HCT116 (cell line): ENCODE measurements around the gene GOLGA3. TPM values are rescaled to one million over a fixed set of nuclear protein-coding genes. Genes with fewer than 3 reads are reported as not detected.

Source experiments
- ATAC-seq: fragments of 200-7000 bp; cut with Tn5 transposase; 2 replicates; pipeline ENCODE4 v1.9.1; 2020; ENCODE audit warnings: mild to moderate bottlenecking, moderate library complexity
- BruUV-seq: library from RNA; stranded (reverse); fragments of 400-500 nt; replicated peaks from 2 replicates; lab custom pipeline; 2021; lab: Mats Ljungman, UMichigan
- CTCF ChIA-PET: fragments of 300-600 bp; sonication (Branson Sonifier 250); formaldehyde crosslinking; loops from one replicate; lab custom pipeline; 2021; ENCODE audit warnings: antibody characterized with exemption; lab: Charles Lee
- POLR2A ChIA-PET: fragments of 300-600, 350-600 bp; sonication (Branson Sonifier 250); formaldehyde crosslinking; loops from one replicate; lab custom pipeline; 2021; ENCODE audit warnings: antibody characterized with exemption; lab: Charles Lee
- RAD21 ChIA-PET, 2 experiments: fragments of 300-600 bp; sonication (Branson Sonifier 250); formaldehyde crosslinking; loops; one replicate each; lab custom pipeline; 2023; ENCODE audit warnings: low total read pairs in 2 of 2; ENCODE audit not compliant: uncharacterized antibody in 2 of 2, unreplicated experiment in 2 of 2, low non-redundant PET in 1 of 2; lab: Charles Lee
- DNase-seq: peaks from one replicate; pipeline ENCODE4 v3.0.0-alpha.2; 2010; ENCODE audit warnings: low read depth, low spot score
- H2AFZ ChIP-seq: fragments of 200-600 bp; shearing (Covaris generic), sonication (generic); 2 replicates; pipeline ENCODE4 v1.6.1; 2017; ENCODE audit warnings: low read depth, mixed run types, mixed read lengths, antibody characterized with exemption, low read length; ENCODE audit not compliant: poor library complexity, severe bottlenecking
- H3K27ac ChIP-seq: 2 replicates; pipeline ENCODE4 v1.5.1; 2012; ENCODE audit warnings: low read depth, low read length
- H3K27me3 ChIP-seq: fragments of 200-600 bp; sonication (generic); 2 replicates; pipeline ENCODE4 v1.6.1; 2016; ENCODE audit warnings: mixed run types, low read length, mixed read lengths; ENCODE audit not compliant: insufficient read depth
- H3K36me3 ChIP-seq, 2 experiments: fragments of 200-500 bp in 1 of 2; fragments of 200-600 bp in 1 of 2; sonication (Bioruptor generic) in 1 of 2; sonication (generic) in 1 of 2; 2 replicates each; pipeline versions ENCODE4 v1.5.1 to v1.6.1; 2014 to 2016; ENCODE audit warnings: low read length in 2 of 2, inconsistent platforms in 1 of 2, mixed read lengths in 1 of 2, mixed run types in 1 of 2; ENCODE audit not compliant: insufficient read depth in 2 of 2, control insufficient read depth in 1 of 2
- H3K4me1 ChIP-seq, 2 experiments: fragments of 200-600 bp in 1 of 2; sonication (generic) in 1 of 2; 2 replicates each; pipeline versions ENCODE4 v1.5.1 to v1.6.1; 2012 to 2017; ENCODE audit warnings: low read length in 2 of 2, inconsistent platforms in 1 of 2, mild to moderate bottlenecking in 1 of 2, mixed read lengths in 1 of 2, mixed run types in 1 of 2, moderate library complexity in 1 of 2; ENCODE audit not compliant: insufficient read depth in 2 of 2, control insufficient read depth in 1 of 2
- H3K4me2 ChIP-seq: fragments of 200-600 bp; sonication (generic); 2 replicates; pipeline ENCODE4 v1.6.1; 2017; ENCODE audit warnings: mixed run types, low read length, mixed read lengths
- H3K4me3 ChIP-seq, 2 experiments: fragments of 200-600 bp in 1 of 2; sonication (generic) in 1 of 2; replicated peaks in 1 of 2; 2 replicates each; pipeline ENCODE4 v1.5.1; 2011 to 2016; ENCODE audit warnings: low read length in 2 of 2, control low read depth in 1 of 2, low read depth in 1 of 2, mild to moderate bottlenecking in 1 of 2, mixed read lengths in 1 of 2, mixed run types in 1 of 2
- H3K79me2 ChIP-seq: fragments of 200-600 bp; sonication (generic); 2 replicates; pipeline ENCODE4 v1.6.1; 2017; ENCODE audit warnings: mild to moderate bottlenecking, mixed run types, low read length, moderate library complexity, mixed read lengths; ENCODE audit not compliant: insufficient read depth
- H3K9ac ChIP-seq: fragments of 200-600 bp; sonication (generic); 2 replicates; pipeline ENCODE4 v1.6.1; 2016; ENCODE audit warnings: low read length, mixed read lengths
- H3K9me2 ChIP-seq: fragments of 200-600 bp; sonication (generic), shearing (Covaris generic); 2 replicates; pipeline ENCODE4 v1.6.1; 2017; ENCODE audit warnings: mixed run types, mild to moderate bottlenecking, moderate library complexity; ENCODE audit not compliant: insufficient read depth
- H3K9me3 ChIP-seq, 2 experiments: fragments of 200-500 bp in 1 of 2; fragments of 200-600 bp in 1 of 2; sonication (Bioruptor generic) in 1 of 2; sonication (generic) in 1 of 2; 2 replicates each; pipeline ENCODE4 v1.6.1; 2014 to 2017; ENCODE audit warnings: low read length in 2 of 2, mixed read lengths in 2 of 2, inconsistent platforms in 1 of 2, low read depth in 1 of 2, mild to moderate bottlenecking in 1 of 2, mixed run types in 1 of 2, moderate library complexity in 1 of 2; ENCODE audit not compliant: control insufficient read depth in 1 of 2, insufficient read depth in 1 of 2
- H4K20me1 ChIP-seq: fragments of 200-600 bp; sonication (generic), shearing (Covaris generic); 2 replicates; pipeline ENCODE4 v1.6.1; 2017; ENCODE audit warnings: mixed run types, mild to moderate bottlenecking, moderate library complexity; ENCODE audit not compliant: insufficient read depth
- CBX3 ChIP-seq: IDR thresholded peaks from 2 replicates; pipeline ENCODE4 v1.6.1; 2012; ENCODE audit warnings: low read depth
- EGR1 ChIP-seq: IDR thresholded peaks from 2 replicates; pipeline ENCODE4 v1.6.1; 2012; ENCODE audit warnings: low read depth
- ELF1 ChIP-seq: IDR thresholded peaks from 2 replicates; pipeline ENCODE4 v1.6.1; 2012; ENCODE audit warnings: low read depth, borderline replicate concordance
- EZH2 ChIP-seq: fragments of 200-600 bp; sonication (generic); IDR thresholded peaks from 2 replicates; pipeline ENCODE4 v1.6.1; 2017; ENCODE audit warnings: antibody characterized with exemption, mixed run types
- EZH2phosphoT487 ChIP-seq: fragments of 200-600 bp; IDR thresholded peaks from 2 replicates; pipeline ENCODE4 v1.6.1; 2018; ENCODE audit warnings: antibody characterized with exemption, borderline replicate concordance
- FOSL1 ChIP-seq: IDR thresholded peaks from 2 replicates; pipeline ENCODE4 v1.6.1; 2012; ENCODE audit warnings: low read depth
- JUND ChIP-seq: IDR thresholded peaks from 2 replicates; pipeline ENCODE4 v1.6.1; 2012
- POLR2A ChIP-seq: IDR thresholded peaks from 2 replicates; pipeline ENCODE4 v1.7.0; 2011; ENCODE audit warnings: borderline replicate concordance; ENCODE audit not compliant: insufficient read depth, insufficient read length; ENCODE audit errors: extremely low read depth
- RAD21 ChIP-seq: IDR thresholded peaks from 2 replicates; pipeline ENCODE4 v1.6.1; 2012; ENCODE audit warnings: low read depth, mild to moderate bottlenecking
- SP1 ChIP-seq: IDR thresholded peaks from 2 replicates; pipeline ENCODE4 v1.6.1; 2012; ENCODE audit warnings: low read depth
- SRF ChIP-seq: IDR thresholded peaks from 2 replicates; pipeline ENCODE4 v1.6.1; 2012; ENCODE audit warnings: low read depth
- TCF7L2 ChIP-seq: IDR thresholded peaks from 2 replicates; pipeline ENCODE4 v1.7.0; 2011; ENCODE audit warnings: borderline replicate concordance, inconsistent platforms; ENCODE audit not compliant: insufficient read depth, insufficient read length; ENCODE audit errors: extremely low read depth
- YY1 ChIP-seq: IDR thresholded peaks from 2 replicates; pipeline ENCODE4 v1.6.1; 2011; ENCODE audit warnings: low read length, low read depth, moderate library complexity, mild to moderate bottlenecking; ENCODE audit not compliant: insufficient replicate concordance; ENCODE audit errors: extremely low read depth
- ZFX ChIP-seq: fragments of 450-650 bp; IDR thresholded peaks from 2 replicates; pipeline ENCODE4 v1.6.1; 2017
- ZNF274 ChIP-seq: fragments of 200-500 bp; sonication (Bioruptor generic); IDR thresholded peaks from 2 replicates; pipeline ENCODE4 v1.6.1; 2014; ENCODE audit warnings: mild to moderate bottlenecking, low read depth, low read length, inconsistent platforms
- intact Hi-C: fragments of 100-400 bp; cut with micrococcal nuclease; formaldehyde crosslinking; loops from 2 replicates; pipeline ENCODE4 v1.10.0; 2022
- total RNA-seq: library from RNA; stranded (reverse); gene quantifications from one replicate; pipeline ENCODE4 v1.2.1, GENCODE V29; 2021; ENCODE audit not compliant: unreplicated experiment
- TF ChIP-seq, protein P1 (sequence below): IDR thresholded peaks from 2 replicates; pipeline ENCODE4 v1.6.1; 2012; ENCODE audit warnings: low read depth
- TF ChIP-seq, protein P2 (sequence below): IDR thresholded peaks from 2 replicates; pipeline ENCODE4 v1.6.1; 2012
- TF ChIP-seq, protein P3 (sequence below), 3 experiments: fragments of 200-600 bp in 1 of 3; sonication (generic) in 1 of 3; IDR thresholded peaks in 2 of 3; conservative IDR thresholded peaks in 1 of 3; 2 replicates each; pipeline ENCODE4 v1.5.1; 2012 to 2017; ENCODE audit warnings: low read depth in 2 of 3, low read length in 2 of 3, antibody characterized with exemption in 1 of 3, borderline replicate concordance in 1 of 3, control low read depth in 1 of 3, mild to moderate bottlenecking in 1 of 3, mixed read lengths in 1 of 3, mixed run types in 1 of 3, moderate library complexity in 1 of 3; ENCODE audit not compliant: insufficient read depth in 1 of 3
- TF ChIP-seq, protein P4 (sequence below): IDR thresholded peaks from 2 replicates; pipeline ENCODE4 v1.6.1; 2011; ENCODE audit warnings: mild to moderate bottlenecking, low read length, moderate library complexity; ENCODE audit not compliant: insufficient replicate concordance; ENCODE audit errors: extremely low read depth

The GOLGA3 gene
- total RNA-seq, 1 experiment from 2014 or later = 35.1 TPM

DNA sequence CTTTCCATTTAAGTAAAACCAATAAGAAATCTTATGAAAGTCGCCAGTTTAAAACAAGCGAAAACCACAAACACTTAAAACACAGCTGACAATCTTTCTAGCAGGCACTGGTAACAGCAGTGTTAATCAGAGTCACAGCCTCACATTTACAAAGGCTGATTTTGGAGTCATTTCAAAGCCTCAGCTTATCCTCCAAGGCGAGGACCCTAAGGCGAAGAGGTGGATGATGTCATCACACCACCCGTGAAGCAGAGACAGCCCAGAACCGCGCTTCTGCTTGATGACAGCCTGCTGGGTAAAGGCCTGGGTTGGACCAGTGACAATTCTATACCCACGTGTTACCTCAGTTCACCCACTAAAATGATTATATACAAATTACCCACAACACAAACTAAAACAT, 10.1 kb downstream of the GOLGA3 start (continued):
- TF ChIP-seq, protein P1, sequence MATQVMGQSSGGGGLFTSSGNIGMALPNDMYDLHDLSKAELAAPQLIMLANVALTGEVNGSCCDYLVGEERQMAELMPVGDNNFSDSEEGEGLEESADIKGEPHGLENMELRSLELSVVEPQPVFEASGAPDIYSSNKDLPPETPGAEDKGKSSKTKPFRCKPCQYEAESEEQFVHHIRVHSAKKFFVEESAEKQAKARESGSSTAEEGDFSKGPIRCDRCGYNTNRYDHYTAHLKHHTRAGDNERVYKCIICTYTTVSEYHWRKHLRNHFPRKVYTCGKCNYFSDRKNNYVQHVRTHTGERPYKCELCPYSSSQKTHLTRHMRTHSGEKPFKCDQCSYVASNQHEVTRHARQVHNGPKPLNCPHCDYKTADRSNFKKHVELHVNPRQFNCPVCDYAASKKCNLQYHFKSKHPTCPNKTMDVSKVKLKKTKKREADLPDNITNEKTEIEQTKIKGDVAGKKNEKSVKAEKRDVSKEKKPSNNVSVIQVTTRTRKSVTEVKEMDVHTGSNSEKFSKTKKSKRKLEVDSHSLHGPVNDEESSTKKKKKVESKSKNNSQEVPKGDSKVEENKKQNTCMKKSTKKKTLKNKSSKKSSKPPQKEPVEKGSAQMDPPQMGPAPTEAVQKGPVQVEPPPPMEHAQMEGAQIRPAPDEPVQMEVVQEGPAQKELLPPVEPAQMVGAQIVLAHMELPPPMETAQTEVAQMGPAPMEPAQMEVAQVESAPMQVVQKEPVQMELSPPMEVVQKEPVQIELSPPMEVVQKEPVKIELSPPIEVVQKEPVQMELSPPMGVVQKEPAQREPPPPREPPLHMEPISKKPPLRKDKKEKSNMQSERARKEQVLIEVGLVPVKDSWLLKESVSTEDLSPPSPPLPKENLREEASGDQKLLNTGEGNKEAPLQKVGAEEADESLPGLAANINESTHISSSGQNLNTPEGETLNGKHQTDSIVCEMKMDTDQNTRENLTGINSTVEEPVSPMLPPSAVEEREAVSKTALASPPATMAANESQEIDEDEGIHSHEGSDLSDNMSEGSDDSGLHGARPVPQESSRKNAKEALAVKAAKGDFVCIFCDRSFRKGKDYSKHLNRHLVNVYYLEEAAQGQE = no peak
- TF ChIP-seq TCF7L2 (no peak), EZH2phosphoT487 (no peak), JUND (no peak), FOSL1 (no peak), POLR2A (no peak), RAD21 (no peak), EZH2 (no peak)

DNA sequence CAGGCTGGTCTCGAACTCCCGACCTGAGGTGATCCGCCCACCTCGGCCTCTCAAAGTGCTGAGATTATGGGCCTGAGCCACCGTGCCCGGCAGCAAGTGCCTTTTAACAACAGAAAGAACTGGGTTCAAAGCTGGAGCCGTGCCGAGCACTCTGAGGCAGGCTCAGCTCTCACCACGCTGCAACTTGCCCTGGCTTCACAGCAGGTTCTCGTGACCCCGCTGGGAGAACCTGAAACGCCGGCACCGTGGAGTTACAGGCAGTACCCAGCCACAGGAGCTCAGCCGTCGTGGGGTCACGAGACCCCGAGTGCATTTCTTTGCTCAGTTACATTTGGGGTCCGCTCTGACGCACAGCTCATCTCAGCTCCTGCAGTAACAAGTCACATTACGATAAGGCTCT, 14.4 kb downstream of the GOLGA3 start:
- no TSS peak for BruUV-seq
- Histone ChIP-seq H2AFZ (no peak overlapping the region), H3K4me2 (no peak overlapping the region), H3K9ac (no peak overlapping the region), H3K4me3 (no peak overlapping the region), H4K20me1 (no peaks in the 10 kb centered on the region), H3K9me3 (no peaks in the 10 kb centered on the region), H3K4me1 (no peaks in the 10 kb centered on the region), H3K9me2 (no peaks in the 10 kb centered on the region), H3K27ac (no peak overlapping the region), H3K27me3 (no peaks in the 10 kb centered on the region), H3K36me3 (peaks cover 24 to 36% of the 10 kb centered on the region in 2 experiments), H3K79me2 (no peaks in the 10 kb centered on the region)
- CTCF ChIA-PET = no interaction called here
- no peak for TF ChIP-seq EGR1
- no peak for TF ChIP-seq EZH2phosphoT487
- TF ChIP-seq, protein P2, sequence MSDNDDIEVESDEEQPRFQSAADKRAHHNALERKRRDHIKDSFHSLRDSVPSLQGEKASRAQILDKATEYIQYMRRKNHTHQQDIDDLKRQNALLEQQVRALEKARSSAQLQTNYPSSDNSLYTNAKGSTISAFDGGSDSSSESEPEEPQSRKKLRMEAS = no peak
- TF ChIP-seq, protein P3, sequence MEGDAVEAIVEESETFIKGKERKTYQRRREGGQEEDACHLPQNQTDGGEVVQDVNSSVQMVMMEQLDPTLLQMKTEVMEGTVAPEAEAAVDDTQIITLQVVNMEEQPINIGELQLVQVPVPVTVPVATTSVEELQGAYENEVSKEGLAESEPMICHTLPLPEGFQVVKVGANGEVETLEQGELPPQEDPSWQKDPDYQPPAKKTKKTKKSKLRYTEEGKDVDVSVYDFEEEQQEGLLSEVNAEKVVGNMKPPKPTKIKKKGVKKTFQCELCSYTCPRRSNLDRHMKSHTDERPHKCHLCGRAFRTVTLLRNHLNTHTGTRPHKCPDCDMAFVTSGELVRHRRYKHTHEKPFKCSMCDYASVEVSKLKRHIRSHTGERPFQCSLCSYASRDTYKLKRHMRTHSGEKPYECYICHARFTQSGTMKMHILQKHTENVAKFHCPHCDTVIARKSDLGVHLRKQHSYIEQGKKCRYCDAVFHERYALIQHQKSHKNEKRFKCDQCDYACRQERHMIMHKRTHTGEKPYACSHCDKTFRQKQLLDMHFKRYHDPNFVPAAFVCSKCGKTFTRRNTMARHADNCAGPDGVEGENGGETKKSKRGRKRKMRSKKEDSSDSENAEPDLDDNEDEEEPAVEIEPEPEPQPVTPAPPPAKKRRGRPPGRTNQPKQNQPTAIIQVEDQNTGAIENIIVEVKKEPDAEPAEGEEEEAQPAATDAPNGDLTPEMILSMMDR (IDR thresholded peaks at IDR 0.05 in 2 of 3, conservative IDR thresholded peaks at IDR 0.05 in 1 of 3; ENCODE audit: borderline replicate concordance in 1 of 3, insufficient read depth in 1 of 3, low read depth in 2 of 3, low read length in 2 of 3) = no peak
- no peak for TF ChIP-seq ZNF274
- no peak for TF ChIP-seq SRF
- TF ChIP-seq, protein P4, sequence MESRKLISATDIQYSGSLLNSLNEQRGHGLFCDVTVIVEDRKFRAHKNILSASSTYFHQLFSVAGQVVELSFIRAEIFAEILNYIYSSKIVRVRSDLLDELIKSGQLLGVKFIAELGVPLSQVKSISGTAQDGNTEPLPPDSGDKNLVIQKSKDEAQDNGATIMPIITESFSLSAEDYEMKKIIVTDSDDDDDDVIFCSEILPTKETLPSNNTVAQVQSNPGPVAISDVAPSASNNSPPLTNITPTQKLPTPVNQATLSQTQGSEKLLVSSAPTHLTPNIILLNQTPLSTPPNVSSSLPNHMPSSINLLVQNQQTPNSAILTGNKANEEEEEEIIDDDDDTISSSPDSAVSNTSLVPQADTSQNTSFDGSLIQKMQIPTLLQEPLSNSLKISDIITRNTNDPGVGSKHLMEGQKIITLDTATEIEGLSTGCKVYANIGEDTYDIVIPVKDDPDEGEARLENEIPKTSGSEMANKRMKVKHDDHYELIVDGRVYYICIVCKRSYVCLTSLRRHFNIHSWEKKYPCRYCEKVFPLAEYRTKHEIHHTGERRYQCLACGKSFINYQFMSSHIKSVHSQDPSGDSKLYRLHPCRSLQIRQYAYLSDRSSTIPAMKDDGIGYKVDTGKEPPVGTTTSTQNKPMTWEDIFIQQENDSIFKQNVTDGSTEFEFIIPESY = no peak
- no peak for TF ChIP-seq YY1
- no peak for TF ChIP-seq SP1
- TF ChIP-seq EZH2 = no peak
- TF ChIP-seq CBX3 = no peak
- TF ChIP-seq ELF1 = no peak
- TF ChIP-seq ZFX = no peak
- intact Hi-C loops = no loop called here
- RAD21 ChIA-PET = no interaction called here
- no peak for ATAC-seq
- POLR2A ChIA-PET = no interaction called here
- DNase-seq = no peak
